HCT116 (cell line): ENCODE results near the gene CDK4. TPM values are rescaled to one million over a fixed set of nuclear protein-coding genes. Genes with fewer than 3 reads are reported as not detected.

ENCODE experiments used
- ATAC-seq: fragments of 200-7000 bp; cut with Tn5 transposase; 2 replicates; pipeline ENCODE4 v1.9.1; 2020; ENCODE audit warnings: mild to moderate bottlenecking, moderate library complexity
- BruUV-seq: library from RNA; stranded (reverse); fragments of 400-500 nt; replicated peaks from 2 replicates; lab custom pipeline; 2021; lab: Mats Ljungman, UMichigan
- CTCF ChIA-PET: fragments of 300-600 bp; sonication (Branson Sonifier 250); formaldehyde crosslinking; loops from one replicate; lab custom pipeline; 2021; ENCODE audit warnings: antibody characterized with exemption; lab: Charles Lee
- POLR2A ChIA-PET: fragments of 300-600, 350-600 bp; sonication (Branson Sonifier 250); formaldehyde crosslinking; loops from one replicate; lab custom pipeline; 2021; ENCODE audit warnings: antibody characterized with exemption; lab: Charles Lee
- RAD21 ChIA-PET, 2 experiments: fragments of 300-600 bp; sonication (Branson Sonifier 250); formaldehyde crosslinking; loops; one replicate each; lab custom pipeline; 2023; ENCODE audit warnings: low total read pairs in 2 of 2; ENCODE audit not compliant: uncharacterized antibody in 2 of 2, unreplicated experiment in 2 of 2, low non-redundant PET in 1 of 2; lab: Charles Lee
- DNase-seq: peaks from one replicate; pipeline ENCODE4 v3.0.0-alpha.2; 2010; ENCODE audit warnings: low read depth, low spot score
- H2AFZ ChIP-seq: fragments of 200-600 bp; shearing (Covaris generic), sonication (generic); 2 replicates; pipeline ENCODE4 v1.6.1; 2017; ENCODE audit warnings: low read depth, mixed run types, mixed read lengths, antibody characterized with exemption, low read length; ENCODE audit not compliant: poor library complexity, severe bottlenecking
- H3K27ac ChIP-seq: 2 replicates; pipeline ENCODE4 v1.5.1; 2012; ENCODE audit warnings: low read depth, low read length
- H3K27me3 ChIP-seq: fragments of 200-600 bp; sonication (generic); 2 replicates; pipeline ENCODE4 v1.6.1; 2016; ENCODE audit warnings: mixed run types, low read length, mixed read lengths; ENCODE audit not compliant: insufficient read depth
- H3K36me3 ChIP-seq, 2 experiments: fragments of 200-500 bp in 1 of 2; fragments of 200-600 bp in 1 of 2; sonication (Bioruptor generic) in 1 of 2; sonication (generic) in 1 of 2; 2 replicates each; pipeline versions ENCODE4 v1.5.1 to v1.6.1; 2014 to 2016; ENCODE audit warnings: low read length in 2 of 2, inconsistent platforms in 1 of 2, mixed read lengths in 1 of 2, mixed run types in 1 of 2; ENCODE audit not compliant: insufficient read depth in 2 of 2, control insufficient read depth in 1 of 2
- H3K4me1 ChIP-seq, 2 experiments: fragments of 200-600 bp in 1 of 2; sonication (generic) in 1 of 2; 2 replicates each; pipeline versions ENCODE4 v1.5.1 to v1.6.1; 2012 to 2017; ENCODE audit warnings: low read length in 2 of 2, inconsistent platforms in 1 of 2, mild to moderate bottlenecking in 1 of 2, mixed read lengths in 1 of 2, mixed run types in 1 of 2, moderate library complexity in 1 of 2; ENCODE audit not compliant: insufficient read depth in 2 of 2, control insufficient read depth in 1 of 2
- H3K4me2 ChIP-seq: fragments of 200-600 bp; sonication (generic); 2 replicates; pipeline ENCODE4 v1.6.1; 2017; ENCODE audit warnings: mixed run types, low read length, mixed read lengths
- H3K4me3 ChIP-seq, 2 experiments: fragments of 200-600 bp in 1 of 2; sonication (generic) in 1 of 2; replicated peaks in 1 of 2; 2 replicates each; pipeline ENCODE4 v1.5.1; 2011 to 2016; ENCODE audit warnings: low read length in 2 of 2, control low read depth in 1 of 2, low read depth in 1 of 2, mild to moderate bottlenecking in 1 of 2, mixed read lengths in 1 of 2, mixed run types in 1 of 2
- H3K79me2 ChIP-seq: fragments of 200-600 bp; sonication (generic); 2 replicates; pipeline ENCODE4 v1.6.1; 2017; ENCODE audit warnings: mild to moderate bottlenecking, mixed run types, low read length, moderate library complexity, mixed read lengths; ENCODE audit not compliant: insufficient read depth
- H3K9ac ChIP-seq: fragments of 200-600 bp; sonication (generic); 2 replicates; pipeline ENCODE4 v1.6.1; 2016; ENCODE audit warnings: low read length, mixed read lengths
- H3K9me2 ChIP-seq: fragments of 200-600 bp; sonication (generic), shearing (Covaris generic); 2 replicates; pipeline ENCODE4 v1.6.1; 2017; ENCODE audit warnings: mixed run types, mild to moderate bottlenecking, moderate library complexity; ENCODE audit not compliant: insufficient read depth
- H3K9me3 ChIP-seq, 2 experiments: fragments of 200-500 bp in 1 of 2; fragments of 200-600 bp in 1 of 2; sonication (Bioruptor generic) in 1 of 2; sonication (generic) in 1 of 2; 2 replicates each; pipeline ENCODE4 v1.6.1; 2014 to 2017; ENCODE audit warnings: low read length in 2 of 2, mixed read lengths in 2 of 2, inconsistent platforms in 1 of 2, low read depth in 1 of 2, mild to moderate bottlenecking in 1 of 2, mixed run types in 1 of 2, moderate library complexity in 1 of 2; ENCODE audit not compliant: control insufficient read depth in 1 of 2, insufficient read depth in 1 of 2
- H4K20me1 ChIP-seq: fragments of 200-600 bp; sonication (generic), shearing (Covaris generic); 2 replicates; pipeline ENCODE4 v1.6.1; 2017; ENCODE audit warnings: mixed run types, mild to moderate bottlenecking, moderate library complexity; ENCODE audit not compliant: insufficient read depth
- POLR2AphosphoS5 ChIP-seq: IDR thresholded peaks from 2 replicates; pipeline ENCODE4 v1.6.1; 2011; ENCODE audit warnings: mild to moderate bottlenecking, low read depth, low read length, moderate library complexity
- ZBTB33 ChIP-seq: IDR thresholded peaks from 2 replicates; pipeline ENCODE4 v1.6.1; 2011; ENCODE audit warnings: mild to moderate bottlenecking, low read length, moderate library complexity; ENCODE audit not compliant: insufficient replicate concordance; ENCODE audit errors: extremely low read depth
- ZNF274 ChIP-seq: fragments of 200-500 bp; sonication (Bioruptor generic); IDR thresholded peaks from 2 replicates; pipeline ENCODE4 v1.6.1; 2014; ENCODE audit warnings: mild to moderate bottlenecking, low read depth, low read length, inconsistent platforms
- intact Hi-C: fragments of 100-400 bp; cut with micrococcal nuclease; formaldehyde crosslinking; loops from 2 replicates; pipeline ENCODE4 v1.10.0; 2022
- total RNA-seq: library from RNA; stranded (reverse); gene quantifications from one replicate; pipeline ENCODE4 v1.2.1, GENCODE V29; 2021; ENCODE audit not compliant: unreplicated experiment

The CDK4 gene
- total RNA-seq, 1 experiment from 2014 or later = 206 TPM

GRCh38 chr12:57772429-57773322 lies 20.6 kb upstream of the CDK4 start, which contains the start of gene EEF1AKMT3:
EEF1AKMT3 (plus strand) TSS chr12:57772614; CDS start chr12:57772725, 111 bp downstream.
- H3K4me2 ChIP-seq = peak within 1 kb of the TSS; percentile 88
- TSS peak; percentile 58 for BruUV-seq
- no peaks in the 10 kb centered on the region for H4K20me1 ChIP-seq
- peak within 1 kb of the TSS; percentile 93 for H3K27ac ChIP-seq
- H3K9me3 ChIP-seq = no peaks in the 10 kb centered on the region
- peaks cover 6 to 27% of the 10 kb centered on the region in 2 experiments; a peak in 3 of 4 replicates for H3K36me3 ChIP-seq
- H3K4me1 ChIP-seq = peaks cover 7 to 20% of the 10 kb centered on the region in 2 experiments
- ChIA-PET RAD21 (interaction anchor here in 1 of 2 experiments (1.0 kb wide), 1 partner anchor 10 kb away, joined by 3 read pairs; the partner anchor contains the start of gene TSFM), POLR2A (interaction anchor here (0.6 to 1.2 kb wide), 5 partner anchors 7 to 559 kb away, joined by 3 to 6 read pairs (median 3); partner anchors contain the start of gene TSPAN31), CTCF (interaction anchor here (0.7 to 1.0 kb wide), 6 partner anchors 9 to 189 kb away, joined by 3 to 6 read pairs (median 4); partner anchors contain the start of gene TSFM)
- intact Hi-C loops = loop anchor here (1.0 kb wide), 1 partner anchor 10 kb away; the partner anchor contains the start of gene TSFM
- ATAC-seq (peak; percentile 64), DNase-seq (no peak)
- peak within 1 kb of the TSS; percentile 97 for H3K9ac ChIP-seq
- H3K4me3 ChIP-seq = peak within 1 kb of the TSS; percentile 91 to 97
- H3K27me3 ChIP-seq = no peaks in the 10 kb centered on the region
- H3K9me2 ChIP-seq = no peaks in the 10 kb centered on the region
- peak within 1 kb of the TSS; percentile 66 for H2AFZ ChIP-seq
- H3K79me2 ChIP-seq = peaks cover 25% of the 10 kb centered on the region
- TF ChIP-seq POLR2AphosphoS5 (peak; percentile 43; the same call in 1 of the 2 replicates), ZBTB33 (no peak), ZNF274 (no peak)
- TF ChIP-seq, all 23 proteins: peak for 1
